ENCODE measurements around the gene ANO8. TPM values are rescaled to one million over a fixed set of nuclear protein-coding genes. Genes with fewer than 3 reads are reported as not detected.

Gene ANO8
- total and polyA plus RNA-seq, 2 of the 8 experiments (the other 6 are each of a cell fraction or from before 2014, with no cell fraction given), result 9.5 to 20.7 TPM

DNA sequence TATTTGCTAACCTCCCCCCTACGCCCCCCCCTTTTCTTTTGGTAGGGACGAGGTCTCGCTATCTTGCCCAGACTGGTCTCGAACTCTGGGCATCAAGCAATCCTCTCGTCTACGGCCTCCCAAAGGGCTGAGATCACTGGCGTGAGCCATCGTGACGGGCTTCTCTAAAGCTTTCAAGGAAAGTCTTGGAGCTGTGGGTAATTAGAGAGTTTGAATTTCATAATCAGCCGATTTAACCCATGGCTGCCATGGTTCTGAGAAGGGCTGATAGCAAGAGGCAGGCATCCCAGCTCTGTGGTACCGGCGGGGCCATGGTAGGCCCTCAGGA is 30.8 kb downstream of the ANO8 start:
- Histone ChIP-seq H2AFZ (ENCODE audit: low read length) (no peak overlapping the region), H4K20me1 (replicated peaks in 1 of 2; ENCODE audit: control insufficient read depth in 1 of 2, insufficient read depth in 2 of 2, low read length in 2 of 2) (peaks cover 1 to 8% of the 10 kb centered on the region in 2 experiments), H3K27ac (ENCODE audit: low read depth, low read length) (no peak overlapping the region), H3K36me3 (ENCODE audit: control insufficient read depth in 2 of 4, insufficient read depth in 4 of 4, low read length in 3 of 4) (peaks cover 0 to 9% (median 0%) of the 10 kb centered on the region in 4 experiments; a peak in 2 of 8 replicates), H3K4me1 (replicated peaks in 1 of 4; ENCODE audit: control insufficient read depth in 3 of 4, insufficient read depth in 4 of 4, low read length in 3 of 4) (peaks cover 12 to 21% (median 14%) of the 10 kb centered on the region in 4 experiments), H3K23me2 (ENCODE audit: low read depth, low read length) (peaks cover 7% of the 10 kb centered on the region), H3K9me3 (ENCODE audit: insufficient read depth in 2 of 2, low read depth in 1 of 2, low read length in 1 of 2) (no peaks in the 10 kb centered on the region), H3K27me3 (replicated peaks in 1 of 4; ENCODE audit: control insufficient read depth in 3 of 4, extremely low read depth in 1 of 4, insufficient read depth in 3 of 4, low read length in 3 of 4) (no peaks in the 10 kb centered on the region), H2BK20ac (ENCODE audit: low read length) (no peak overlapping the region), H4K5ac (ENCODE audit: insufficient read length, low read depth, low read length) (no peak overlapping the region), H2AK5ac (ENCODE audit: low read depth, low read length) (0 out of 2 replicates have a peak overlapping the region, but pooled peaks have one; percentile 53), H4K8ac (ENCODE audit: extremely low read depth, insufficient read depth, low read length) (no peak overlapping the region), H2BK5ac (ENCODE audit: low read depth, low read length) (no peak overlapping the region), H3K14ac (ENCODE audit: insufficient read length) (no peak overlapping the region), H2BK15ac (ENCODE audit: low read length) (peak overlapping the region; percentile 81; the same call in 1 of the 2 replicates), H3K9ac (replicated peaks in 1 of 4; ENCODE audit: extremely low read depth in 1 of 4, low read depth in 3 of 4, low read length in 3 of 4) (no peak overlapping the region), H3K56ac (replicated peaks; ENCODE audit: insufficient read length, low read depth, low read length) (no peak overlapping the region), H2BK120ac (replicated peaks; ENCODE audit: low read depth, low read length) (no peak overlapping the region), H3K4me3 (ENCODE audit: extremely low read depth in 1 of 4, insufficient read depth in 2 of 4, low read depth in 3 of 4, low read length in 4 of 4) (peak overlapping the region in 1 of 4 experiments; percentile 47; a peak in 2 of 8 replicates), H3K23ac (ENCODE audit: insufficient read length) (no peak overlapping the region), H2BK12ac (ENCODE audit: low read depth, low read length) (no peak overlapping the region), H4K91ac (replicated peaks; ENCODE audit: insufficient read length, low read length) (no peak overlapping the region), H3K4me2 (ENCODE audit: insufficient read depth in 1 of 2, low read depth in 2 of 2, low read length in 2 of 2) (peak overlapping the region; percentile 57 to 82), H3K18ac (ENCODE audit: extremely low read depth, low read length) (peak overlapping the region; percentile 91), H3K79me2 (ENCODE audit: control insufficient read depth in 1 of 2, insufficient read depth in 2 of 2, low read length in 2 of 2) (peaks cover 0 to 4% of the 10 kb centered on the region in 2 experiments; a peak in 1 of 4 replicates), H3K4ac (replicated peaks; ENCODE audit: insufficient read length, low read depth, low read length) (no peak overlapping the region), H3K79me1 (ENCODE audit: low read depth, low read length) (peaks cover 4% of the 10 kb centered on the region)
- DNase-seq (ENCODE audit: low read depth in 1 of 2, low spot score in 2 of 2), result no peak
- ChIA-PET POLR2A (ENCODE audit: partially characterized antibody) (interaction anchor here (1.1 to 18.5 kb wide), 5 partner anchors 13 to 89 kb away, joined by 3 to 329 read pairs (median 5); partner anchors contain the start of genes ANO8, BABAM1 and USE1), CTCF (ENCODE audit: partially characterized antibody) (interaction anchor here (0.6 to 3.0 kb wide), 10 partner anchors 12 to 775 kb away, joined by 3 to 29 read pairs (median 3); no protein-coding TSS in a partner anchor)
- 78% methylated on average over 8 of the region's 12 CpGs; no CpG with 5 or more reads in 1 of the 2 experiments for WGBS, 2 experiments (ENCODE audit: extremely low coverage in 1 of 2, insufficient coverage in 1 of 2, insufficient read length in 1 of 2, insufficient replicate concordance in 2 of 2, low coverage in 1 of 2, low lambda C conversion rate in 2 of 2, missing lambda C conversion rate in 1 of 2)
- no peak for FAIRE-seq
- TF ChIP-seq CHD1 (IDR thresholded peaks at IDR 0.05; ENCODE audit: low read depth, low read length) (no peak), BCL11A (IDR thresholded peaks at IDR 0.05; ENCODE audit: low read depth in 2 of 2, low read length in 2 of 2) (no peak), HDAC6 (IDR thresholded peaks at IDR 0.05; ENCODE audit: low read depth, low read length) (no peak), YY1 (IDR thresholded peaks at IDR 0.05; ENCODE audit: low read depth, low read length) (no peak), SP4 (IDR thresholded peaks at IDR 0.05; ENCODE audit: low read length) (no peak), TAF1 (IDR thresholded peaks at IDR 0.05; ENCODE audit: low read depth, low read length) (no peak), RFX5 (IDR thresholded peaks at IDR 0.05; ENCODE audit: borderline replicate concordance, low read depth, low read length) (no peak), FOSL1 (IDR thresholded peaks at IDR 0.05; ENCODE audit: insufficient read depth, low read depth, low read length) (no peak), SP2 (IDR thresholded peaks at IDR 0.05; ENCODE audit: low read length) (no peak), TEAD4 (IDR thresholded peaks at IDR 0.05; ENCODE audit: low read depth, low read length) (no peak), RBBP5 (IDR thresholded peaks at IDR 0.05; ENCODE audit: borderline replicate concordance, low read depth, low read length) (no peak)
- TF ChIP-seq, protein P1, sequence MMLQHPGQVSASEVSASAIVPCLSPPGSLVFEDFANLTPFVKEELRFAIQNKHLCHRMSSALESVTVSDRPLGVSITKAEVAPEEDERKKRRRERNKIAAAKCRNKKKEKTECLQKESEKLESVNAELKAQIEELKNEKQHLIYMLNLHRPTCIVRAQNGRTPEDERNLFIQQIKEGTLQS (IDR thresholded peaks at IDR 0.05; ENCODE audit: insufficient read depth, low read depth, low read length), result no peak

Measured in H1 (cell line).